ENCODE results near the gene OR4K13. TPM values are rescaled to one million over a fixed set of nuclear protein-coding genes. Genes with fewer than 3 reads are reported as not detected.

OR4K13 gene
- total and polyA plus RNA-seq, 10 of the 15 experiments (the other 5 are each of a cell fraction or from before 2014, with no cell fraction given): not detected

- H2AFZ ChIP-seq (ENCODE audit: control insufficient read depth, low read depth, low read length): no peak overlapping the region
- ChIA-PET SMC1A (ENCODE audit: uncharacterized antibody, unreplicated experiment) (no interaction called here), CTCF (no interaction called here), POLR2A (no interaction called here), RAD21 (ENCODE audit: unreplicated experiment) (no interaction called here)
- in situ Hi-C loops (cut with MboI) (no loop called here), intact Hi-C loops (cut with micrococcal nuclease; ENCODE audit: unreplicated experiment) (no loop called here)
- no peaks in the 10 kb centered on the region for H3K36me3 ChIP-seq (ENCODE audit: control insufficient read depth in 2 of 2, insufficient read depth in 2 of 2, low read length in 1 of 2)
- no peak overlapping the region for H3K4me2 ChIP-seq (ENCODE audit: control insufficient read depth, insufficient read depth)
- DNase-seq (ENCODE audit: low read depth, low spot score) (no peak), FAIRE-seq (no peak), ATAC-seq (no peak)
- BruUV-seq (replicated peaks): no TSS peak
- H3K79me2 ChIP-seq (ENCODE audit: control insufficient read depth, insufficient read depth, low read length): no peaks in the 10 kb centered on the region
- H4K20me1 ChIP-seq (ENCODE audit: control insufficient read depth, insufficient read depth): no peaks in the 10 kb centered on the region
- H3K9me3 ChIP-seq (replicated peaks; ENCODE audit: control insufficient read depth, insufficient read depth, low read length): no peaks in the 10 kb centered on the region
- H3K27me3 ChIP-seq (replicated peaks in 1 of 2; ENCODE audit: control insufficient read depth in 2 of 2, insufficient read depth in 2 of 2, low read length in 1 of 2): no peaks in the 10 kb centered on the region
- H3K4me3 ChIP-seq: no peak overlapping the region
- no peak overlapping the region for H3K9ac ChIP-seq (ENCODE audit: control insufficient read depth, insufficient read depth, low read length)
- H3K4me1 ChIP-seq (ENCODE audit: control insufficient read depth, insufficient read depth, low read length): no peaks in the 10 kb centered on the region
- H3K27ac ChIP-seq (ENCODE audit: control insufficient read depth, insufficient read depth): no peak overlapping the region
- TF ChIP-seq KAT2A (conservative IDR thresholded peaks at IDR 0.05; ENCODE audit: control insufficient read depth, low read depth, low read length): no peak
- TF ChIP-seq NRF1 (conservative IDR thresholded peaks at IDR 0.05; ENCODE audit: low read depth, low read length): no peak
- no peak for TF ChIP-seq ZBED1 (IDR thresholded peaks at IDR 0.05; ENCODE audit: borderline replicate concordance)
- TF ChIP-seq IRF4 (IDR thresholded peaks at IDR 0.05; ENCODE audit: low read depth, low read length): no peak
- TF ChIP-seq TBL1XR1 (IDR thresholded peaks at IDR 0.05; ENCODE audit: low read depth, low read length): no peak
- no peak for TF ChIP-seq ATF7 (IDR thresholded peaks at IDR 0.05; ENCODE audit: low read depth)
- no peak for TF ChIP-seq MTA2 (IDR thresholded peaks at IDR 0.05; ENCODE audit: low read depth)
- TF ChIP-seq NR2C2 (IDR thresholded peaks at IDR 0.05; ENCODE audit: borderline replicate concordance, control insufficient read depth, insufficient read length, low read depth): no peak
- no peak for TF ChIP-seq NBN (IDR thresholded peaks at IDR 0.05)
- TF ChIP-seq MYC (IDR thresholded peaks at IDR 0.05; ENCODE audit: insufficient read depth, insufficient read length, insufficient replicate concordance, low read length, severe bottlenecking): no peak
- TF ChIP-seq SPI1 (IDR thresholded peaks at IDR 0.05; ENCODE audit: borderline replicate concordance, insufficient read depth, low read depth, low read length): no peak
- 8% methylated on average over 2 of the region's 2 CpGs for WGBS (ENCODE audit: insufficient coverage, insufficient replicate concordance, low lambda C conversion rate, missing lambda C conversion rate)
Observed at GRCh38 chr14:19993438-19993837, 42.4 kb downstream of the OR4K13 start.

Other genes starting within 250 kb of the OR4K13 start
Only the 7 nearest of the 14 such genes appear.
- not detected in 2 replicates for gene OR4K1, start 105.1 kb downstream of the OR4K13 start, total RNA-seq (2014; rRNA removed)
- gene OR4K1, start 105.1 kb downstream of the OR4K13 start, total RNA-seq (2014; rRNA removed; fragmentation: Illumina TruSeq; extraction: Trizol): not detected in 2 replicates
- gene OR4K1, start 105.1 kb downstream of the OR4K13 start, total RNA-seq (2021): not detected in 2 replicates
- gene OR4K1, start 105.1 kb downstream of the OR4K13 start, polyA plus RNA-seq (2011; rRNA removed): not detected in 2 replicates
- gene OR4K1, start 105.1 kb downstream of the OR4K13 start, polyA plus RNA-seq (2014; fragmentation: Illumina TruSeq; extraction: Trizol): not detected in 2 replicates
- not detected for gene OR4K1, start 105.1 kb downstream of the OR4K13 start, polyA plus RNA-seq (2014; fragmentation: Nextera tagmentation; extraction: Ambion mirVana)
- not detected in 2 replicates for gene OR4K1, start 105.1 kb downstream of the OR4K13 start, polyA plus RNA-seq (2014; rRNA removed)
- gene OR4K1, start 105.1 kb downstream of the OR4K13 start, polyA plus RNA-seq (2016; fragmentation: Nextera tagmentation; extraction: Ambion mirVana): not detected
- not detected in 2 replicates for gene OR4K15, start 60.4 kb downstream of the OR4K13 start, total RNA-seq (2014; rRNA removed)
- not detected in 2 replicates for gene OR4K15, start 60.4 kb downstream of the OR4K13 start, total RNA-seq (2014; rRNA removed; fragmentation: Illumina TruSeq; extraction: Trizol)
- gene OR4K15, start 60.4 kb downstream of the OR4K13 start, total RNA-seq (2021): not detected in 2 replicates
- not detected in 2 replicates for gene OR4K15, start 60.4 kb downstream of the OR4K13 start, polyA plus RNA-seq (2011; rRNA removed)
- gene OR4K15, start 60.4 kb downstream of the OR4K13 start, polyA plus RNA-seq (2014; fragmentation: Illumina TruSeq; extraction: Trizol): not detected in 2 replicates
- gene OR4K15, start 60.4 kb downstream of the OR4K13 start, polyA plus RNA-seq (2014; fragmentation: Nextera tagmentation; extraction: Ambion mirVana): not detected
- not detected in 2 replicates for gene OR4K15, start 60.4 kb downstream of the OR4K13 start, polyA plus RNA-seq (2014; rRNA removed)
- not detected for gene OR4K15, start 60.4 kb downstream of the OR4K13 start, polyA plus RNA-seq (2016; fragmentation: Nextera tagmentation; extraction: Ambion mirVana)
- not detected in 2 replicates for gene OR4Q2, start 33.9 kb downstream of the OR4K13 start, total RNA-seq (2014; rRNA removed)
- gene OR4Q2, start 33.9 kb downstream of the OR4K13 start, total RNA-seq (2014; rRNA removed; fragmentation: Illumina TruSeq; extraction: Trizol): not detected in 2 replicates
- not detected in 2 replicates for gene OR4Q2, start 33.9 kb downstream of the OR4K13 start, total RNA-seq (2021)
- not detected in 2 replicates for gene OR4Q2, start 33.9 kb downstream of the OR4K13 start, polyA plus RNA-seq (2011; rRNA removed)
- not detected in 2 replicates for gene OR4Q2, start 33.9 kb downstream of the OR4K13 start, polyA plus RNA-seq (2014; fragmentation: Illumina TruSeq; extraction: Trizol)
- not detected for gene OR4Q2, start 33.9 kb downstream of the OR4K13 start, polyA plus RNA-seq (2014; fragmentation: Nextera tagmentation; extraction: Ambion mirVana)
- gene OR4Q2, start 33.9 kb downstream of the OR4K13 start, polyA plus RNA-seq (2014; rRNA removed): not detected in 2 replicates
- gene OR4Q2, start 33.9 kb downstream of the OR4K13 start, polyA plus RNA-seq (2016; fragmentation: Nextera tagmentation; extraction: Ambion mirVana): not detected
- gene OR4K14, start 16.7 kb downstream of the OR4K13 start, total RNA-seq (2014; rRNA removed): not detected in 2 replicates
- gene OR4K14, start 16.7 kb downstream of the OR4K13 start, total RNA-seq (2014; rRNA removed; fragmentation: Illumina TruSeq; extraction: Trizol): not detected in 2 replicates
- gene OR4K14, start 16.7 kb downstream of the OR4K13 start, total RNA-seq (2021): not detected in 2 replicates
- gene OR4K14, start 16.7 kb downstream of the OR4K13 start, polyA plus RNA-seq (2011; rRNA removed): not detected in 2 replicates
- not detected in 2 replicates for gene OR4K14, start 16.7 kb downstream of the OR4K13 start, polyA plus RNA-seq (2014; fragmentation: Illumina TruSeq; extraction: Trizol)
- gene OR4K14, start 16.7 kb downstream of the OR4K13 start, polyA plus RNA-seq (2014; fragmentation: Nextera tagmentation; extraction: Ambion mirVana): not detected
- not detected in 2 replicates for gene OR4K14, start 16.7 kb downstream of the OR4K13 start, polyA plus RNA-seq (2014; rRNA removed)
- not detected for gene OR4K14, start 16.7 kb downstream of the OR4K13 start, polyA plus RNA-seq (2016; fragmentation: Nextera tagmentation; extraction: Ambion mirVana)
- gene OR4L1, start 24.0 kb upstream of the OR4K13 start, total RNA-seq (2014; rRNA removed): not detected in 2 replicates
- not detected in 2 replicates for gene OR4L1, start 24.0 kb upstream of the OR4K13 start, total RNA-seq (2014; rRNA removed; fragmentation: Illumina TruSeq; extraction: Trizol)
- not detected in 2 replicates for gene OR4L1, start 24.0 kb upstream of the OR4K13 start, total RNA-seq (2021)
- not detected in 2 replicates for gene OR4L1, start 24.0 kb upstream of the OR4K13 start, polyA plus RNA-seq (2011; rRNA removed)
- gene OR4L1, start 24.0 kb upstream of the OR4K13 start, polyA plus RNA-seq (2014; fragmentation: Illumina TruSeq; extraction: Trizol): not detected in 2 replicates
- not detected for gene OR4L1, start 24.0 kb upstream of the OR4K13 start, polyA plus RNA-seq (2014; fragmentation: Nextera tagmentation; extraction: Ambion mirVana)
- not detected in 2 replicates for gene OR4L1, start 24.0 kb upstream of the OR4K13 start, polyA plus RNA-seq (2014; rRNA removed)
- gene OR4L1, start 24.0 kb upstream of the OR4K13 start, polyA plus RNA-seq (2016; fragmentation: Nextera tagmentation; extraction: Ambion mirVana): not detected
- gene OR4K17, start 74.7 kb upstream of the OR4K13 start, total RNA-seq (2014; rRNA removed): not detected in 2 replicates
- not detected in 2 replicates for gene OR4K17, start 74.7 kb upstream of the OR4K13 start, total RNA-seq (2014; rRNA removed; fragmentation: Illumina TruSeq; extraction: Trizol)
- not detected in 2 replicates for gene OR4K17, start 74.7 kb upstream of the OR4K13 start, total RNA-seq (2021)
- not detected in 2 replicates for gene OR4K17, start 74.7 kb upstream of the OR4K13 start, polyA plus RNA-seq (2011; rRNA removed)
- gene OR4K17, start 74.7 kb upstream of the OR4K13 start, polyA plus RNA-seq (2014; fragmentation: Illumina TruSeq; extraction: Trizol): not detected in 2 replicates
- not detected for gene OR4K17, start 74.7 kb upstream of the OR4K13 start, polyA plus RNA-seq (2014; fragmentation: Nextera tagmentation; extraction: Ambion mirVana)
- not detected in 2 replicates for gene OR4K17, start 74.7 kb upstream of the OR4K13 start, polyA plus RNA-seq (2014; rRNA removed)
- not detected for gene OR4K17, start 74.7 kb upstream of the OR4K13 start, polyA plus RNA-seq (2016; fragmentation: Nextera tagmentation; extraction: Ambion mirVana)
- gene OR4N5, start 102.8 kb upstream of the OR4K13 start, total RNA-seq (2014; rRNA removed): not detected in 2 replicates
- not detected in 2 replicates for gene OR4N5, start 102.8 kb upstream of the OR4K13 start, total RNA-seq (2014; rRNA removed; fragmentation: Illumina TruSeq; extraction: Trizol)
- not detected in 2 replicates for gene OR4N5, start 102.8 kb upstream of the OR4K13 start, total RNA-seq (2021)
- not detected in 2 replicates for gene OR4N5, start 102.8 kb upstream of the OR4K13 start, polyA plus RNA-seq (2011; rRNA removed)
- not detected in 2 replicates for gene OR4N5, start 102.8 kb upstream of the OR4K13 start, polyA plus RNA-seq (2014; fragmentation: Illumina TruSeq; extraction: Trizol)
- not detected for gene OR4N5, start 102.8 kb upstream of the OR4K13 start, polyA plus RNA-seq (2014; fragmentation: Nextera tagmentation; extraction: Ambion mirVana)
- gene OR4N5, start 102.8 kb upstream of the OR4K13 start, polyA plus RNA-seq (2014; rRNA removed): not detected in 2 replicates
- gene OR4N5, start 102.8 kb upstream of the OR4K13 start, polyA plus RNA-seq (2016; fragmentation: Nextera tagmentation; extraction: Ambion mirVana): not detected